AG09309 (cell line): Measurements from ENCODE around the gene ANO6.
"Not testable (repeated sequence)": the region's sequence is repeated elsewhere in the genome, so short reads cannot be mapped to it uniquely, and the experiment has no call there.

ENCODE experiments used
- DNase-seq: peaks from one replicate; pipeline ENCODE4 v3.0.0-alpha.2; 2010; ENCODE audit warnings: low read depth
- H3K4me3 ChIP-seq: 2 replicates; pipeline ENCODE4 v1.5.1; 2011; ENCODE audit warnings: mild to moderate bottlenecking, low read depth, low read length, moderate library complexity; ENCODE audit not compliant: control insufficient read depth
- TF ChIP-seq, protein P1 (sequence below): IDR thresholded peaks from 2 replicates; pipeline ENCODE4 v1.5.1; 2011; ENCODE audit warnings: mild to moderate bottlenecking, low read depth, low read length, inconsistent platforms; ENCODE audit not compliant: insufficient read depth, control insufficient read depth; ENCODE audit errors: missing control alignments

ANO6 gene

DNA sequence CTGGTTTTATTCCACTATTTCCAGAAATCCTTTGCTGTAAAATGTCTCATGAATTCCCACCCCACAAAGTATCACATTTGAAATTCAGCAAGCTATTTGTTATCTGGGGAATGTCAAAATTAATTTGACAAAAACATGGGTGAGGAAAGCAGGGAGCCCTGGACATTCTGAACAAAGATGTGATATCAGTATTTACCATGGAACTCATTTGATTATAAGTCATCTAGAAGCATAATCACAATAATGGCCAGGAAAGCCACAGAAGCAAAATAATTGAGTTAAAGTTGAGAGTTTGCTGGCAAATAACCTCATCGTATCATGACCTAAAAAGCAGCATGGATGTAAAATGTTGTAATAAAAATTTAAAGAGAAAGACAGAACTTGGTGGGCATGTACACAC is 96.1 kb downstream of the ANO6 start:
- no peak for DNase-seq
- TF ChIP-seq, protein P1, sequence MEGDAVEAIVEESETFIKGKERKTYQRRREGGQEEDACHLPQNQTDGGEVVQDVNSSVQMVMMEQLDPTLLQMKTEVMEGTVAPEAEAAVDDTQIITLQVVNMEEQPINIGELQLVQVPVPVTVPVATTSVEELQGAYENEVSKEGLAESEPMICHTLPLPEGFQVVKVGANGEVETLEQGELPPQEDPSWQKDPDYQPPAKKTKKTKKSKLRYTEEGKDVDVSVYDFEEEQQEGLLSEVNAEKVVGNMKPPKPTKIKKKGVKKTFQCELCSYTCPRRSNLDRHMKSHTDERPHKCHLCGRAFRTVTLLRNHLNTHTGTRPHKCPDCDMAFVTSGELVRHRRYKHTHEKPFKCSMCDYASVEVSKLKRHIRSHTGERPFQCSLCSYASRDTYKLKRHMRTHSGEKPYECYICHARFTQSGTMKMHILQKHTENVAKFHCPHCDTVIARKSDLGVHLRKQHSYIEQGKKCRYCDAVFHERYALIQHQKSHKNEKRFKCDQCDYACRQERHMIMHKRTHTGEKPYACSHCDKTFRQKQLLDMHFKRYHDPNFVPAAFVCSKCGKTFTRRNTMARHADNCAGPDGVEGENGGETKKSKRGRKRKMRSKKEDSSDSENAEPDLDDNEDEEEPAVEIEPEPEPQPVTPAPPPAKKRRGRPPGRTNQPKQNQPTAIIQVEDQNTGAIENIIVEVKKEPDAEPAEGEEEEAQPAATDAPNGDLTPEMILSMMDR = no peak
- no peak overlapping the region for H3K4me3 ChIP-seq

DNA sequence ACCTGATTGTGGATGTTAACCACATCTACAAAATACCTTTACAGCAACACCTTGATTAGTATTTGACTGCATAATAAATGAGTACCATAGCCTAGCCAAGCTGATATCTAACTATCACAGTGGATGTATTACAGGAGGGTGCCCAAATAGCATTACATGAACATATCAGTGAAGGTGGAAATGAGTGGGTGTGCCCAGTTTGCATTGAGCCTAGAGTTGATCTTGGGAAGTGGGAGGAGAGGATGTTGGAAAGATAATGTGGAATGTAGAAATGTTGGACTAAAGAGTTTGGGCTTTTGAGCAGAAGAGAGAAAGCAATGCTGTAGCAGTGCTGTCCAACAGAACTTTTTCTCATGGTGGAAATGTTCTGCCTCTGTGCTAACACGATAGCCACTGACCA is 98.9 kb downstream of the ANO6 start:
- no peak for DNase-seq
- TF ChIP-seq, protein P1 = no peak
- H3K4me3 ChIP-seq = no peak overlapping the region

DNA sequence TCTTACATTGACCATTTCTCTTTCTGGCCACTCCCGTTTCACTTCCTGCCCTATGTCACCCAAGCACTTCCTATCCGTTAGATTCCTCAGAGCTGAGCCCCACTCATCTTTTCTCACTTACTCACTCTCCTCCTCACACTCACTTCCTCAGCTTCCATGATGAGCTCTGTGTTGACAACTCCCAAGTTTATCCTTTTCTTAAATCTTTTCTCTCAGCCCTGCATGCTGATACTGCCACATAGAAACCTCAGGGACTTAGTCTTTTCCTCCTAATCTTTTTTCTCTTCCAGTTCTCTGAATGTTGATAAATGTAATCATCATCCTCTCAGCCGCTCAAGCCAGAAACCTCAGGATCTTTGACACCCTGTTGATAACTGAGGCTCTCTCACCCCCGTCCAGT is 99.6 kb downstream of the ANO6 start:
- TF ChIP-seq, protein P1 = no peak
- H3K4me3 ChIP-seq = no peak overlapping the region
- DNase-seq = no peak

DNA sequence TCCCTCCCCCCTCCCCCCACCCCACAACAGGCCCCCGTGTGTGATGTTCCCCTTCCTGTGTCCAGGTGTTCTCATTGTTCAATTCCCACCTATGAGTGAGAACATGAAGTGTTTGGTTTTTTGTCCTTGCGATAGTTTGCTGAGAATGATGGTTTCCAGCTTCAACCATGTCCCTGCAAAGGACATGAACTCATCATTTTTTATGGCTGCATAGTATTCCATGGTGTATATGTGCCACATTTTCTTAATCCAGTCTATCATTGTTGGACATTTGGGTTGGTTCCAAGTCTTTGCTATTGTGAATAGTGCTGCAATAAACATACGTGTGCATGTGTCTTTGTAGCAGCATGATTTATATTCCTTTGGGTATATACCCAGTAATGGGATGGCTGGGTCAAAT is 101.4 kb downstream of the ANO6 start:
- H3K4me3 ChIP-seq = not testable (repeated sequence)

DNA sequence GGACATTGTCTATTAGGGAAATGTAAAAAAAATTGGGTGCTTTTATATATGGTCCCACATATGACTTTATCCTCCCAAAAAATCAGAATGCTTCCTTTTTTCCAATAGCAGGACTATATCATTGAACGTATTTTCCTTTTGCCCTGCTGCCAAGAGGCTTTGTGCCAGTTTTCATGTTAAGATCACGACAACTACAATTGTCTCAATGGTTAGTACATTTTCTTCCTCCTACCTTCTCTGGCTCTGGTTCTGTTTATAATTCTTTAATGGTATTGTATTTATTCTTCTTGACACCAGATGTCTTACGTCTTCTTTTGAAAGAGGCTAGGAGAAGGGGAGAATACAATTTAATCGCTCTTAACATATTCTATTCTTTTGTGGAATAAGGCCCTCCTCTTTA is 106.9 kb downstream of the ANO6 start:
- no peak overlapping the region for H3K4me3 ChIP-seq
- TF ChIP-seq, protein P1 = no peak
- DNase-seq = no peak

More for the DNA sequence above, 101.4 kb downstream of the ANO6 start:
- not testable (repeated sequence) for DNase-seq

DNA sequence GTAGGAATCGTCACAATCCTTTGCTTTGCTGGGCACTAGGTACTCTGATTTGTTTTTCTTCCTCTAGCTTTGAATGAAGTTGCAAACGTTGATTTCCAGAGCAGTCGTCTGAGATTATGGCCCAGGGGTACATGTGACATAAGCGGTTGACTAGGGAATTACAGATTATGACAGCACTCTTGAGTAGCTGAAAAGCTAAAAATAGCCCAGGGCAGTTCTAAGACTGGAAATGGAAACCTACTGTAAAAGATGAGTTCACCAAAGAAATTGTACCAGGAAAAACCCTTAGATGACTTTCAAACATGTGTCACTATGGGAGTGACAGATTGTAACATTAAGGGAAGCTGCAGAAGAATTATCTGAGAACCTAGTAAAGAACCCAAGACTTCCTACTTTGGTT is 108.5 kb downstream of the ANO6 start:
- H3K4me3 ChIP-seq = no peak overlapping the region
- TF ChIP-seq, protein P1 = no peak
- DNase-seq = no peak

DNA sequence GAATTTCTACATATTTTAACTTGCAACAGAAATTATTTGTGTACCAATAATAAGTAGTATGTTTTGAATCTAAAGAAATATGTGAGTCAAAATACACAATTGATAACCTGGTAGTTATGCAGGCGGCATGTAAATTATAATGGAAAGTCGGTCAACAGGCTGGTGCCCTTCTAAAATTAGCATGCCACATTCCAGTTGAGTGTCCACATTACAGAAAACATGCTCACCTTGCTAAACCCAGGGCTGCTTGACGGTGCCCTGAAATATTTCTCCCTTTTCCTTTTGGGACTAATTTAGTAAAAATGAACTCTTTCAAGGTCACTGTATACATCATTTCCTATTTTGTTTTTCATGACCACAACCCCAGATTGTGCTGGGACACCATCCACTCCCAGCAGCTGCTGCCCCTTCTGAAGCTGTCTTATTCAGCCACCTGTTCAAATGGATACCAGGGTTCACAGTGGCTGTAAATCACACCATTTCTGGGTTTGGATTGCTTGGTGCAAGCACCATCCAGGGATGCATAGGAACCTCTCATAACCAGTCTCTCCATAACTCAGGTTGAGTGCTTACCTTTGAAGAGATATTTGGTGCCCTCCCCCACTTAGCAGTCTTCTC is 110.6 kb downstream of the ANO6 start:
- no peak overlapping the region for H3K4me3 ChIP-seq
- TF ChIP-seq, protein P1 = no peak
- no peak for DNase-seq
